Head of caudate nucleus (tissue), 42 donors: ENCODE measurements around the gene SLC38A9.
A peak's percentile ranks its signal among the peaks of the same experiment; 100 is the strongest.
"Not testable (repeated sequence)": the region's sequence is repeated elsewhere in the genome, so short reads cannot be mapped to it uniquely, and the experiment has no call there.

Source experiments
- DNase-seq, 42 donors: peaks; one replicate each; pipeline versions ENCODE4 v3.0.0 to v3.0.0-alpha.2; 2020 to 2021; ENCODE audit warnings: mixed read lengths in 7 of 42
- intact Hi-C: fragments of 100-400 bp; cut with DNase I; formaldehyde crosslinking; loops from one replicate; pipeline ENCODE4 v1.15.0; 2022

Gene SLC38A9

GRCh38 chr5:55712023-55712859, at the start of gene SLC38A9:
Gene SLC38A9, minus strand, starts transcription at chr5:55712324. Its CDS starts 14,366 bp downstream, at chr5:55697958.
- intact Hi-C loops, result no loop called here

DNA sequence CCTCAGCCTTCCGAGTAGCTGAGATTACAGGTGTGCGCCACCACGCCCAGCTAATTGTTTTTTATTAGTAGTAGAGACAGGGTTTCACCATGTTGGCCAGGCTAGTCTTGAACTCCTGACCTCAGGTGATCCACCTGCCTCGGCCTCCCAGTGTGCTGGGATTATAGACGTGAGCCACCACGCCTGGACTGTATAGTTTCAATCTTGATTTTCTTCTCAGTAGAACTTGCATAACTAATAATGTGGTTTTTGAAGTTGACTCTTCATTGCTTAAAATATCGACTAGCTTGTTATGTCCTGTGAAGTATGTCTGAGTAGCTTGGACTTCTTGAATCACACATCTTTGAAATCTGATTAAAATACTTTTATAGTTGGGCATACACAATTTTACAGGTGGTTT, 49.6 kb upstream of the SLC38A9 start:
- DNase-seq, intact Hi-C loops: not testable (repeated sequence)

More at GRCh38 chr5:55712023-55712859, at the start of gene SLC38A9:
- DNase-seq, result peak; percentile 94 to 98 (median 97)

- intact Hi-C loops, result no loop called here
- no peak for DNase-seq
These were observed 46.6 kb upstream of the SLC38A9 start for GRCh38 chr5:55758714-55759113.

GRCh38 chr5:55758231-55758630, 46.1 kb upstream of the SLC38A9 start:
- DNase-seq, result no peak
- intact Hi-C loops, result no loop called here

- DNase-seq, result no peak
- intact Hi-C loops, result no loop called here
These were observed 38.4 kb upstream of the SLC38A9 start for GRCh38 chr5:55750499-55750898.

DNA sequence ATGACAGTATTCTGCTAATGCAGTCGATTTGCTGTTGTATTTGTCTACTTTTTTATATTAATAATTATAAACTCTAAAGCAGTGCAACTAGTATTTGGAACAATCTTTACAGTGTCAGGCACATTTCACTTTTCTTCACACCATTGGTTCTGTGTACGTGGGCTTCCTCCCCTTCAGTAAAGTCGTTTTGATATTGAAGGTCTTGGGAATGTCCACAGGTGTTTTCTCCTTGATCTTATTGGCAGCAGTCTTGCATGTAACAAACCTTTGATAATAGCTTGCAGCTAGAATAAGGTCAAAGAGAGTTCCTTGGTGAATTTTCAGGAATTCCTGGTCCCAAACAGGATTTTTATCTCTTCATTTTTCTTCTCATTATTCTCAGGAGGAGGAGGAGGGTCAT, 37.9 kb upstream of the SLC38A9 start:
- no peak for DNase-seq
- intact Hi-C loops, result no loop called here

DNA sequence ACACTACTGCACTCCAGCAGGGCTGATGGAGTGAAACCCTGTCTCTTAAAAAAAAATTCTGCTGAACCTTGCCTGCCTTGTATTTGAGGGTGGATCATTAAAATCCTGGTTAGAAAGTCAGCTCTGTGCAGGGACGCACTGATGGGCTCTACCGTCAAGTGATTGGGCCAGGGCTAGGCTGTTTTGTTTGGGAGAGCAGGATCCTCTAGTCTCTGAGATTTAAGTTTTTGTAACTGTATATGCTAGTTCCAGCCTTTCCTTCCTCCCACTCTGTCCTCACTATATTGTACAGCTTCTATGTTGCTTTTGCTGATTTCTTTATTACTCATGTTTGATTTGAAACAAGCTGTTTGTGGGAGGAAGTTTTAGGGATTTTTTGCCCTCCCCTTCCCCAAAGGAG, 37.3 kb upstream of the SLC38A9 start:
- no peak for DNase-seq
- intact Hi-C loops, result no loop called here

- intact Hi-C loops, result no loop called here
These were observed 35.7 kb upstream of the SLC38A9 start for GRCh38 chr5:55747778-55748318.

DNA sequence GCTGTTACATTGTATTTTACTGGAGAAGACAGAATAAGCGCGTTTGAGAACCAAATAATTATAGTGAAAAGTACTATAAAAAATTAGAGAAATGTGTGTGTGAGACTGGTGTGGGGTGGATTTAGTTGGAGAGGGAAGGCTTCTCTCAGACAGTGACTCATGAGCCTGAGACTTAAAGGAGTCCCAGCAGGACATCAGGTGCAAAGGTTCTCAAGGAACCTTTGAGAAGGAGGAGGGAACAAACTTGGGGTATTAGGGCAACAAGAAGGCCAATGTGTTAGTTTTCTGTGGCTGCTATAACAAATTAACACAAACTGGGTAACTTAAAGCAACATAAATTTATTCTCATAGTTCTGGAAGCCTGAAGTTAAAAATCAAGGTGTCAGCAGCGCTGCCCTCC, 30.7 kb upstream of the SLC38A9 start:
- no peak for DNase-seq
- intact Hi-C loops, result no loop called here

More at GRCh38 chr5:55747778-55748318, 35.7 kb upstream of the SLC38A9 start:
- DNase-seq, result no peak

DNA sequence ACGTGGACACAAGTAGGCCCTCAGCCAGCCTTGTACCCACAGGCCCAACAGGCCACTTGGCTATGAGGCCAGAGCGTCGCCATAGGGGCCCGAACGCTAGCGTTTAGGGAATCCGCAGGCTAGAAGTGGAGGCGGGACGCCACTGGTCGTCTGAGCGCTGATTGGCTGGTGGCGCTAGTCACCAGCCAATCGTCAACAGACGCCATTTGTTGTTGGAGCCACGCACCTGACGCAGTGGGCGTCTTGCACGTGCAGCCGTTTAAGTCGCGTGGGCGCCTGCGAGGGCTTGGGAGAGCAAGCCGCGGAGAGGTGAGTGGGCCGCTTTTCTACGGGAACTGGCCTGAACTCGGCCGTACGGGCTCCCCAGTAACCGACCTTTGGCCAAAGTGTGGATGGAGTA, 25.7 kb upstream of the SLC38A9 start, which contains the start of gene DDX4:
DDX4 (plus strand) TSS at position 269 of the 400 bp plus-strand sequence. CDS start 903 bp downstream, outside the sequence.
- DNase-seq, result no peak
- intact Hi-C loops, result no loop called here

- DNase-seq, result no peak
- intact Hi-C loops, result no loop called here
These were observed 22.5 kb upstream of the SLC38A9 start for GRCh38 chr5:55734658-55735057.

DNA sequence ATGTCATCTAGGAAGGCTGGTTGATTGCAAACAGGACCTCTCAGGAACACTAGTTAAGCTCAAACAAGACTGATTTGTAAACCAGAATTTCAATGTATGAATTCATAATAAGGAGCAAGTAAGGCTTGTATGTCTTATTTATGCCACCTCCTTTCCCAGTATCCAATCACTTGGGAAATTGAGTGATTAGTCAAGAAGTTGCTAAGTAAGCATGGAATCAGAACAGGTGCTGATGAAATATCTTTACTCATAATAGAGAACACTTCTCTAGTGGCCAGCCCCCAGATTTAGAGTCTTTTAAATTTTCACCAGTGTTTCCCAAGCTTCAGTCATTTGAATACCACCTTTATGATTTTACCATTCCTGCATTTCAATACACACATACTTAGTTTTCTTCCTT, 20.5 kb upstream of the SLC38A9 start:
- DNase-seq, result no peak

DNA sequence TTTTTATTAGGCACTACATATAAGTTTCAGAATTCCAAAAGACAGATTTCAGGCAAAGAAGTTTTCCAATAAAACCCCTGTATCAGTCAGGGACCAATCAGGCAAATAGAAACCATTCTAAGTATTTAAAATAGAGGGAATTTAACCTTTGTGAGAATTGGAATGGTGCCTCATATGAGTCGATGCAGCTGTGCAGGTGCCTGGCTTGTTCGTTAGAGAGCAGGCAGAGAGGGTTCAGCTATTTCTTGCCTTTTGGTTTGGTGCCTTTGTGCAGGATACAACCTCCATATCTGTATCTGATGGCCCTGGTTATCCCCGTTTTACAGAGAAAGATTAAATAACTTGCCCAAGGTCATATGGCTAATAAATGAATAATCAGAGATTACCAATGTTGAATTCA, 19.7 kb upstream of the SLC38A9 start:
- DNase-seq, result no peak
- intact Hi-C loops, result no loop called here

More for the DNA sequence above, 20.5 kb upstream of the SLC38A9 start:
- intact Hi-C loops, result no loop called here

- no peak for DNase-seq
- intact Hi-C loops, result no loop called here
These were observed 12.2 kb upstream of the SLC38A9 start for GRCh38 chr5:55724281-55724680.

DNA sequence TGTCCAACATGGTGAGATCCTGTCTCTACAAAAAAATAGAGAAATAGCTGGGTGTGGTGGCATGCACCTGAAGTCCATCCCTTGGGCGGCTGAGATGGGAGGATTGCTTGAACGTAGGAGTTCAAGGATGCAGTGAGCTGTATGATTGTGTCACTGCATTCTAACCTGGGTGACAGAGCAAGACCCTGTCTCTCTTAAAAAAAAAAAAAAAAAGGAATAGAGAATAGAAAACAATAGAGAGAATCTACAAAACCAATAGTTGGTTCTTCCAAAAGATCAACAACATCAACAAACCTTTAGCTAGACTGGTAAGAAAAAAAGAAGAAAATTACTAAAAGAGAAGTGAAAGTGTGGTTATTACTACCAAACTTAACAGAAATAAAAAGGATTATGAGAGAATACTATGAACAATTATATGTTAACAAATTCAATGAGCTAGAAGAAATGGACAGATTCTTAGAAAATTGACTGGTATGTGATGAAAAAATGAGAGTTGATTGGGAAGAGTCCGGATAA, 8.1 kb upstream of the SLC38A9 start:
- intact Hi-C loops, result no loop called here

DNA sequence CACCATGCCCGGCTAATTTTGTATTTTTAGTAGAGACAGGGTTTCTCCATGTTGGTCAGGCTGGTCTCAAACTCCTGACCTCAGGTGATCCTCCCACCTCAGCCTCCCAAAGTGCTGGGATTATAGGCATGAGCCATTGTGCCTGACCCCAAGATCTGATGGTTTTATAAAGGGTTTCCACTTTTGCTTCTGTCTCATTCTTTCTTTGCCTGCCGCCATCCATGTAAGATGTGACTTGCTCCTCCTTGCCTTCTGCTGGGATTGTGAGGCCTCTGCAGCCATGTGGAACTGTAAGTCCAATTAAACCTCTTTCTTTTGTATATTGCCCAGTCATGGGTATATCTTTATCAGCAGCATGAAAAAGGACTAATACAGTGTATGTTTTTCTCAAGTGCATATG, 6.9 kb upstream of the SLC38A9 start:
- DNase-seq, intact Hi-C loops: not testable (repeated sequence)

More for the DNA sequence above, 8.1 kb upstream of the SLC38A9 start:
- no peak for DNase-seq

DNA sequence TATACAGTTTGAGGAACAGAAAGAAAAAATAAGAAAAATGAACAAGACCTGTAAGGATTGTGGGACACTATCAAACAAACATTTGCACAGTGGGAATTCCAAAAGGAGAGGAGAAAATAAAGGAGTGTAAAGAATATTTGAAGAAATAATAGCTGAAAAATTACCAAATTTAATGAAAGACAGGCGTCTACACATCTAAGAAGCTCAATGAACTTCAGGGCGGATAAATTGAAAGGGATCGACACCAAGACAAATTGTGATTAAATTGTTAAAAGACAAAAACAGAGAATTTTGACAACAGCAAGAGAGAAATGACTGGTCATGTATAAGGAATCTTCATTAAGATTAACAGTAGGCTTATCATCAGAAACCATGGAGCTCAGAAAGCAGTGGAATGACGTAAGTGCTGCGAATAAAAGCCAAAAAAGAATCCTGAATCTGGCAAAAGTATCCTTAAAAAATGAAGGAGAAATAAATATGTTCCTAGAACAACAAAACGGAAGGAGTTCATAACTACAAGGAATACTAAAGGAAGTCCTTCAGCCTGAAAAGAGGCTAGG, 3.5 kb upstream of the SLC38A9 start:
- DNase-seq, result no peak
- intact Hi-C loops, result no loop called here

- intact Hi-C loops, result no loop called here
- DNase-seq, result no peak
These were observed 2.6 kb upstream of the SLC38A9 start for GRCh38 chr5:55714749-55715148.

DNA sequence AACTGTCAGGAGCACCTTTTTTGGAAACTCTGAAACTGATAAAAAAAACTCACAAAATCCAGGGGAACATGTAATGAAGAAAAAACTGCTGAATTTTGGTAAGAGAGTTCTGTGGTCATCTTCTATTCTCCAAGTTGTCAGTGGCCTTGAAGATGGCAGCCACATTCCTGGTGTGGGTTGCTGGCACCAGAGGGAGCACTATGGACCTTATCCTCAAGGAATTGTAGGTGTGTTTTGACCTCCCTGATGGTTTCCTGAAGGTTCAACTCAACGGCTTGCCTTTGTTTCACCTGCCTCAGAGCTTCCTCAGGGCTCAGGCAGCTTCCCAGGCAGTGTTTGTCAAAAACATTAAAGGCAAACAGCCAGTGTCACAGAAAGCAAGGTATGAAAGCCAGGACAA, 2.2 kb upstream of the SLC38A9 start:
- no peak for DNase-seq
- intact Hi-C loops, result no loop called here

GRCh38 chr5:55713871-55714270, 1.7 kb upstream of the SLC38A9 start:
- intact Hi-C loops, result no loop called here
- DNase-seq, result no peak
